Activated CD4-positive, alpha-beta T cell treated with anti-CD3 and anti-CD28 coated beads, Interleukin-2, amount 50 U/mL, for 4 hours (primary cell): ENCODE results near the gene RIMBP2.

Experiments
- DNase-seq, 2 experiments: peaks; one replicate each; pipeline ENCODE4 v3.0.0-alpha.2; 2020

The RIMBP2 gene

GRCh38 chr12:130621696-130622298 lies 94.3 kb downstream of the RIMBP2 start:
- DNase-seq, result no peak

- no peak for DNase-seq
Measured at GRCh38 chr12:130620756-130621155, 95.3 kb downstream of the RIMBP2 start.

- no peak for DNase-seq
Measured at GRCh38 chr12:130620281-130620680, 95.8 kb downstream of the RIMBP2 start.

- no peak for DNase-seq
Measured at GRCh38 chr12:130619385-130620001, 96.6 kb downstream of the RIMBP2 start.

- DNase-seq, result no peak
Measured at GRCh38 chr12:130617219-130617618, 98.9 kb downstream of the RIMBP2 start.

GRCh38 chr12:130615861-130616345 lies 100.2 kb downstream of the RIMBP2 start:
- no peak for DNase-seq

GRCh38 chr12:130614530-130614905 lies 101.6 kb downstream of the RIMBP2 start:
- no peak for DNase-seq

- no peak for DNase-seq
Measured at GRCh38 chr12:130613831-130614529, 102.1 kb downstream of the RIMBP2 start.

GRCh38 chr12:130613131-130613530 lies 103.0 kb downstream of the RIMBP2 start:
- no peak for DNase-seq

- DNase-seq, result no peak
Measured at GRCh38 chr12:130611026-130611905, 104.8 kb downstream of the RIMBP2 start.

GRCh38 chr12:130609966-130610365 lies 106.1 kb downstream of the RIMBP2 start:
- no peak for DNase-seq

GRCh38 chr12:130608831-130609230 lies 107.3 kb downstream of the RIMBP2 start:
- DNase-seq, result no peak

GRCh38 chr12:130608132-130608531 lies 108.0 kb downstream of the RIMBP2 start:
- no peak for DNase-seq

GRCh38 chr12:130606231-130606630 lies 109.9 kb downstream of the RIMBP2 start:
- DNase-seq, result no peak

- DNase-seq, result no peak
Measured at GRCh38 chr12:130603396-130603965, 112.6 kb downstream of the RIMBP2 start.

GRCh38 chr12:130602251-130602650 lies 113.8 kb downstream of the RIMBP2 start:
- no peak for DNase-seq

GRCh38 chr12:130601327-130601726 lies 114.8 kb downstream of the RIMBP2 start:
- DNase-seq, result no peak

GRCh38 chr12:130596241-130596640 lies 119.9 kb downstream of the RIMBP2 start:
- DNase-seq, result no peak

- DNase-seq, result no peak
Measured at GRCh38 chr12:130595566-130595965, 120.5 kb downstream of the RIMBP2 start.

GRCh38 chr12:130593056-130593455 lies 123.0 kb downstream of the RIMBP2 start:
- no peak for DNase-seq

- no peak for DNase-seq
Measured at GRCh38 chr12:130592641-130593040, 123.5 kb downstream of the RIMBP2 start.

GRCh38 chr12:130591736-130592135 lies 124.4 kb downstream of the RIMBP2 start:
- no peak for DNase-seq

- DNase-seq, result no peak
Measured at GRCh38 chr12:130590685-130591084, 125.4 kb downstream of the RIMBP2 start.
